Cardiac fibroblast (primary cell): ENCODE measurements around the gene CBX1.
A peak's percentile ranks its signal among the peaks of the same experiment; 100 is the strongest.

Source experiments
- DNase-seq, 2 donors: peaks; one replicate each; pipeline versions ENCODE4 v3.0.0 to v3.0.0-alpha.2; 2010; ENCODE audit warnings: low read depth in 2 of 2
- H3K4me3 ChIP-seq, 2 donors: replicated peaks in 1 of 2; 1 replicate in 1 of 2; 2 replicates in 1 of 2; pipeline ENCODE4 v1.5.1; 2011; ENCODE audit warnings: low read depth in 2 of 2, low read length in 2 of 2, mild to moderate bottlenecking in 2 of 2, moderate library complexity in 1 of 2
- CTCF ChIP-seq: IDR thresholded peaks from one replicate; pipeline ENCODE4 v1.5.1; 2011; ENCODE audit warnings: low read depth, mild to moderate bottlenecking, low read length, inconsistent platforms

CBX1 gene

GRCh38 chr17:48101012-48101720 lies at the start of gene CBX1:
Gene CBX1 (minus strand): TSS chr17:48101478. CDS start chr17:48077004, 24,474 bp downstream.
- peak; percentile 95 to 97 for DNase-seq
- H3K4me3 ChIP-seq, result peak within 1 kb of the TSS; percentile 90 to 92

GRCh38 chr17:48150597-48151001 lies 49.3 kb upstream of the CBX1 start:
- H3K4me3 ChIP-seq, result no peak overlapping the region
- no peak for DNase-seq
- no peak for TF ChIP-seq CTCF

More at GRCh38 chr17:48101012-48101720, at the start of gene CBX1:
- no peak for TF ChIP-seq CTCF

GRCh38 chr17:48149787-48150463 lies 48.6 kb upstream of the CBX1 start:
- no peak overlapping the region for H3K4me3 ChIP-seq
- TF ChIP-seq CTCF, result no peak
- DNase-seq, result no peak

- H3K4me3 ChIP-seq, result no peak overlapping the region
- DNase-seq, result peak in 1 of 2 donors; percentile 25
- TF ChIP-seq CTCF, result no peak
Observed at GRCh38 chr17:48148854-48149786, 47.8 kb upstream of the CBX1 start.

GRCh38 chr17:48148029-48148770 lies 46.9 kb upstream of the CBX1 start:
- no peak overlapping the region for H3K4me3 ChIP-seq
- DNase-seq, result no peak
- no peak for TF ChIP-seq CTCF
